ENCODE data around the gene FOXRED1. TPM values are rescaled to one million over a fixed set of nuclear protein-coding genes. Genes with fewer than 3 reads are reported as not detected.

FOXRED1 gene
- total RNA-seq, 1 donor from 2014 or later: 34.4 TPM

DNA sequence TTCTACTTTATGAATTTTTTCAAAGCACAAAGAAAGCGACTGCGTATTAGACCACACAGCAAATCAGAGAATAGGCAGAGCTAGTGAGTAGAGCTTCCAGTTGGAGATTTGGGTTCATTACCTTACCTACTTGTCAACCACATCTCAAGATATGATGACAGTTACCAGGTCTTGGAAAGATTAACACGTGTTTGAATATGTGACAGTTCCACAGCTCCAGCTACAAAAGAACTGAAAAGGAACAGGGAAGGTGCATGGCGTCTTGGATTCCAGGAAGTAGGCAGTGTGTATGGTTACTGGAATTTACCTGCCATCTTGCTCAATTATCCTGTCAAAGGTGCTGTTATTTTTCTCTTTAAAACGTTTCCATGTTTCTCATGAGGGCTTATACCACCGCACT lies 19.3 kb downstream of the FOXRED1 start:
- no peaks in the 10 kb centered on the region for H3K27me3 Mint-ChIP-seq (ENCODE audit: unreplicated experiment)
- TF ChIP-seq, protein P1, sequence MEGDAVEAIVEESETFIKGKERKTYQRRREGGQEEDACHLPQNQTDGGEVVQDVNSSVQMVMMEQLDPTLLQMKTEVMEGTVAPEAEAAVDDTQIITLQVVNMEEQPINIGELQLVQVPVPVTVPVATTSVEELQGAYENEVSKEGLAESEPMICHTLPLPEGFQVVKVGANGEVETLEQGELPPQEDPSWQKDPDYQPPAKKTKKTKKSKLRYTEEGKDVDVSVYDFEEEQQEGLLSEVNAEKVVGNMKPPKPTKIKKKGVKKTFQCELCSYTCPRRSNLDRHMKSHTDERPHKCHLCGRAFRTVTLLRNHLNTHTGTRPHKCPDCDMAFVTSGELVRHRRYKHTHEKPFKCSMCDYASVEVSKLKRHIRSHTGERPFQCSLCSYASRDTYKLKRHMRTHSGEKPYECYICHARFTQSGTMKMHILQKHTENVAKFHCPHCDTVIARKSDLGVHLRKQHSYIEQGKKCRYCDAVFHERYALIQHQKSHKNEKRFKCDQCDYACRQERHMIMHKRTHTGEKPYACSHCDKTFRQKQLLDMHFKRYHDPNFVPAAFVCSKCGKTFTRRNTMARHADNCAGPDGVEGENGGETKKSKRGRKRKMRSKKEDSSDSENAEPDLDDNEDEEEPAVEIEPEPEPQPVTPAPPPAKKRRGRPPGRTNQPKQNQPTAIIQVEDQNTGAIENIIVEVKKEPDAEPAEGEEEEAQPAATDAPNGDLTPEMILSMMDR (IDR thresholded peaks at IDR 0.05): no peak
- no peak overlapping the region for H3K27ac Mint-ChIP-seq (ENCODE audit: unreplicated experiment)
- DNase-seq (ENCODE audit: extremely low spot score, unreplicated experiment): no peak
- no peak overlapping the region for H3K4me3 Mint-ChIP-seq (ENCODE audit: unreplicated experiment)
- H3K36me3 Mint-ChIP-seq (ENCODE audit: unreplicated experiment): peaks cover 11% of the 10 kb centered on the region
- H3K9me3 Mint-ChIP-seq (ENCODE audit: unreplicated experiment): no peaks in the 10 kb centered on the region
- peaks cover 16% of the 10 kb centered on the region for H3K4me1 Mint-ChIP-seq (ENCODE audit: unreplicated experiment)

DNA sequence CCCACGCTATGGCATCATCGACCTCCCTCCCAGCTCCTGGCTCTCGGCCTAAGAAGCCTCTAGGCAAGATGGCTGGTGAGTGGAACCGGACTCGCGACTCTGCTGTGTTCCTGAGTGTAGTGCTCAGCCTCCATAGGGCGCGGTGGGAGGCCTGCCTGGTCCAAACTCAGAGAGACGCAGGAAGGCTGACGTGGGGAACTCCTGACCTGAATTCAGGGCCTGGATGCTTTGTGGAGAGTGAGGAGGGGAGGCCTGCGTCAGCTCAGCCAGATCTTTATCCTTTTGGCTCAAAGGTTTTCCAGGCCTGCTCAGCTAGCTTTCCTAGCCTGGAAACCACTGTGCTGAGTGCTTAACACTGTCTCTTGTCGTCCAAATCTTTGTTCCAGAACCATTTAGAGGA lies 21.9 kb downstream of the FOXRED1 start:
- H3K9me3 Mint-ChIP-seq (ENCODE audit: unreplicated experiment): no peaks in the 10 kb centered on the region
- H3K27me3 Mint-ChIP-seq (ENCODE audit: unreplicated experiment): no peaks in the 10 kb centered on the region
- TF ChIP-seq, protein P1 (IDR thresholded peaks at IDR 0.05): no peak
- H3K4me1 Mint-ChIP-seq (ENCODE audit: unreplicated experiment): no peaks in the 10 kb centered on the region
- DNase-seq (ENCODE audit: extremely low spot score, unreplicated experiment): no peak
- no peak overlapping the region for H3K4me3 Mint-ChIP-seq (ENCODE audit: unreplicated experiment)
- H3K27ac Mint-ChIP-seq (ENCODE audit: unreplicated experiment): no peak overlapping the region
- peaks cover 20% of the 10 kb centered on the region for H3K36me3 Mint-ChIP-seq (ENCODE audit: unreplicated experiment)

DNA sequence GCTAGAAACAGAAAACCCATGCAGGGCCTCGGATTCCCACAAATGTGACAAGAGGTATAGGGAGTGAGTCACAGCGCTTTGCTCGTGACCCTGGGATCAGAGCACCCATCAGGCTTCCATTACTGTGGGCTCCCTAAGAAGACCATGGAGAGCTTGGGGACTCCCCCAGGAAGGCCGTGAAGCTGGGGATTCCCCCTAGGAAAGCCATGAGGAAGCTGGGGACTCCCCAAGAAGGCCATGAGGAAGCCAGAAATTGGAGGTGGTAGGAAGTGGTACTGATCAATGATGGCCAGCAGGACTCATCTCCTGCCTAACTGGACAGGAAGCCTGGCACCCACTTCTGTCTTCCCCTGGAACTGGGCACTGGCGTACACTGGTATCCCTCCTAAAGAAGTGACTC lies 24.8 kb downstream of the FOXRED1 start:
- H3K27me3 Mint-ChIP-seq (ENCODE audit: unreplicated experiment): no peaks in the 10 kb centered on the region
- TF ChIP-seq, protein P1 (IDR thresholded peaks at IDR 0.05): no peak
- H3K9me3 Mint-ChIP-seq (ENCODE audit: unreplicated experiment): no peaks in the 10 kb centered on the region
- no peak overlapping the region for H3K4me3 Mint-ChIP-seq (ENCODE audit: unreplicated experiment)
- H3K27ac Mint-ChIP-seq (ENCODE audit: unreplicated experiment): no peak overlapping the region
- DNase-seq (ENCODE audit: extremely low spot score, unreplicated experiment): no peak
- H3K36me3 Mint-ChIP-seq (ENCODE audit: unreplicated experiment): peaks cover 23% of the 10 kb centered on the region
- no peaks in the 10 kb centered on the region for H3K4me1 Mint-ChIP-seq (ENCODE audit: unreplicated experiment)

DNA sequence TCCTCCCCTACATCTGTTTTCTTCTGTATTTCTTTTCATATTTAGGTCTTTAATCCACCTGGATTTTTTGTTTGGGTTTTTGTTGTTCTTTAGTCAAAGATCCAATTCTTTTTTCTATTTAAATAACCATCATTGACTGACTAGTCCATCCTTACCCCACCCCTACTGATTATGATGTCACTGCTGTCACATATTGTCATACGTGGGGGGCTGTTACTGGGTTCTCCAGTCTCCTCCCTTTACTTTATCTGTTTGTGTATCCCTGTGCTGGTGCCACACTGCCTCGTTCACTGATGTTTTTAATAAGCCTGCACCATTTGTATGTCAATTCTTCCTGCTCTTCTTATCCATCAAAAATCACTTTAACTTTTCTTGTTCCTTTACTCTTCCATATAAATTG lies 28.1 kb downstream of the FOXRED1 start:
- peaks cover 21% of the 10 kb centered on the region for H3K36me3 Mint-ChIP-seq (ENCODE audit: unreplicated experiment)
- H3K9me3 Mint-ChIP-seq (ENCODE audit: unreplicated experiment): no peaks in the 10 kb centered on the region
- no peak overlapping the region for H3K27ac Mint-ChIP-seq (ENCODE audit: unreplicated experiment)
- TF ChIP-seq, protein P1 (IDR thresholded peaks at IDR 0.05): no peak
- H3K4me1 Mint-ChIP-seq (ENCODE audit: unreplicated experiment): no peaks in the 10 kb centered on the region
- no peak overlapping the region for H3K4me3 Mint-ChIP-seq (ENCODE audit: unreplicated experiment)
- no peaks in the 10 kb centered on the region for H3K27me3 Mint-ChIP-seq (ENCODE audit: unreplicated experiment)
- no peak for DNase-seq (ENCODE audit: extremely low spot score, unreplicated experiment)

DNA sequence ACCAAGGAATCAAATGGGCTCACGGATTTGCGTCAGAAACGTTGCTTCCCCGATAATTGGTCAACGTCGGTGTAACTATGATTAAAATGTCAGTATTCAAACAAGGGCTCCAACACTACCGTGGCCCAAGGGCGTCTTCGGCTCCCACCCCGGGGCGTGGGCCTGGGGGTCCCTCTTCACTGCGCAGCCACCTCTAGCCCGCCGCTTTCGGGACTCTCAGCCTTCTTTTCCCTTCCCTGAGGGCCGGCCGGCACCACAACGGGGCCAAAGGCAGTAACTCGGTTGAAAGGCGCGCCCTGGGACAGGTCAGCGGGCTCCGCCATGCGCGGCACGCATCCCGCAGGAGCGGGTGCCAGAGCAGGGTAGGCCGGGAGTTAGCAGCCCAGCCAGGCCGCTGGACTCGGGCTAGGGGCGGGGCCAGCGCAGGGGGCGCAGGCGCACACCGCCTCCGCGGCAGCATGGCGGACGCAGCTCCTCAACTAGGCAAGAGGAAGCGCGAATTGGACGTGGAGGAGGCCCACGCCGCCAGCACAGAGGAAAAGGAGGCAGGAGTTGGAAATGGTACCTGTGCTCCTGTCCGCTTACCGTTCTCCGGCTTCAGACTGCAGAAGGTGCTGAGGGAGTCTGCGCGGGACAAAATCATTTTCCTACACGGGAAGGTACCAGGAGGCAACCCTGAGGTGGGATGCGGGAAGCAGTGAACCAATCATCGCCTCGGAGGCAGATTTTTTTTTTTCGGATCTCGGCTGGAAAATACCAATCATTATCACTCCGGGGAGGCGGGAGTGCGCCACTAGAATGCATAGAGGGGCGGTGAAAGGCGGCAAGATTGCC lies 34.9 kb downstream of the FOXRED1 start, which contains the start of gene DCPS:
Gene DCPS, plus strand, starts transcription at position 438 of the 834 bp plus-strand sequence. Its CDS starts 21 bp downstream, at position 459.
- no peaks in the 10 kb centered on the region for H3K9me3 Mint-ChIP-seq (ENCODE audit: unreplicated experiment)
- H3K27me3 Mint-ChIP-seq (ENCODE audit: unreplicated experiment): no peaks in the 10 kb centered on the region
- peak within 1 kb of the TSS; percentile 95 for H3K27ac Mint-ChIP-seq (ENCODE audit: unreplicated experiment)

More for the DNA sequence above, 34.9 kb downstream of the FOXRED1 start, which contains the start of gene DCPS:
- peak; percentile 98 for DNase-seq (ENCODE audit: extremely low spot score, unreplicated experiment)
- Mint-ChIP-seq H3K4me3 (ENCODE audit: unreplicated experiment) (peak within 1 kb of the TSS; percentile 94), H3K36me3 (ENCODE audit: unreplicated experiment) (peaks cover 4% of the 10 kb centered on the region), H3K4me1 (ENCODE audit: unreplicated experiment) (peaks cover 35% of the 10 kb centered on the region)
- TF ChIP-seq, protein P1 (IDR thresholded peaks at IDR 0.05): no peak

Measured in osteocyte (in vitro differentiated cells).